Measurements from ENCODE around the gene ARSJ. TPM values are rescaled to one million over a fixed set of nuclear protein-coding genes. Genes with fewer than 3 reads are reported as not detected.

Gene ARSJ
- polyA plus RNA-seq, 1 experiment, result 43.8 TPM

GRCh38 chr4:113851816-113852215 lies 127.6 kb downstream of the ARSJ start:
- POLR2A ChIA-PET, result no interaction called here
- no peak overlapping the region for H3K4me3 ChIP-seq (ENCODE audit: low read depth, low read length)
- TF ChIP-seq, protein P1, sequence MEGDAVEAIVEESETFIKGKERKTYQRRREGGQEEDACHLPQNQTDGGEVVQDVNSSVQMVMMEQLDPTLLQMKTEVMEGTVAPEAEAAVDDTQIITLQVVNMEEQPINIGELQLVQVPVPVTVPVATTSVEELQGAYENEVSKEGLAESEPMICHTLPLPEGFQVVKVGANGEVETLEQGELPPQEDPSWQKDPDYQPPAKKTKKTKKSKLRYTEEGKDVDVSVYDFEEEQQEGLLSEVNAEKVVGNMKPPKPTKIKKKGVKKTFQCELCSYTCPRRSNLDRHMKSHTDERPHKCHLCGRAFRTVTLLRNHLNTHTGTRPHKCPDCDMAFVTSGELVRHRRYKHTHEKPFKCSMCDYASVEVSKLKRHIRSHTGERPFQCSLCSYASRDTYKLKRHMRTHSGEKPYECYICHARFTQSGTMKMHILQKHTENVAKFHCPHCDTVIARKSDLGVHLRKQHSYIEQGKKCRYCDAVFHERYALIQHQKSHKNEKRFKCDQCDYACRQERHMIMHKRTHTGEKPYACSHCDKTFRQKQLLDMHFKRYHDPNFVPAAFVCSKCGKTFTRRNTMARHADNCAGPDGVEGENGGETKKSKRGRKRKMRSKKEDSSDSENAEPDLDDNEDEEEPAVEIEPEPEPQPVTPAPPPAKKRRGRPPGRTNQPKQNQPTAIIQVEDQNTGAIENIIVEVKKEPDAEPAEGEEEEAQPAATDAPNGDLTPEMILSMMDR (IDR thresholded peaks at IDR 0.05; ENCODE audit: low read depth, low read length), result no peak
- H3K27me3 ChIP-seq (ENCODE audit: control insufficient read depth, insufficient read depth, low read length), result no peaks in the 10 kb centered on the region
- no peak for DNase-seq (ENCODE audit: low read depth, low spot score)
- H3K9me3 ChIP-seq (ENCODE audit: control insufficient read depth, insufficient read depth, low read length), result no peaks in the 10 kb centered on the region; the same call in 1 of the 2 replicates
- CTCF ChIA-PET, result no interaction called here
- H3K27ac ChIP-seq (ENCODE audit: low read depth, low read length), result no peak overlapping the region

Other genes starting within 250 kb of the ARSJ start
- 77.7 and 105 TPM in 2 replicates for gene CAMK2D, start 217.9 kb downstream of the ARSJ start, polyA plus RNA-seq (2011; rRNA removed)